ENCODE measurements around the gene LRP1-AS. TPM values are rescaled to one million over a fixed set of nuclear protein-coding genes. Genes with fewer than 3 reads are reported as not detected.

LRP1-AS gene
- total RNA-seq, 2 experiments from 2014 or later: not detected

DNA sequence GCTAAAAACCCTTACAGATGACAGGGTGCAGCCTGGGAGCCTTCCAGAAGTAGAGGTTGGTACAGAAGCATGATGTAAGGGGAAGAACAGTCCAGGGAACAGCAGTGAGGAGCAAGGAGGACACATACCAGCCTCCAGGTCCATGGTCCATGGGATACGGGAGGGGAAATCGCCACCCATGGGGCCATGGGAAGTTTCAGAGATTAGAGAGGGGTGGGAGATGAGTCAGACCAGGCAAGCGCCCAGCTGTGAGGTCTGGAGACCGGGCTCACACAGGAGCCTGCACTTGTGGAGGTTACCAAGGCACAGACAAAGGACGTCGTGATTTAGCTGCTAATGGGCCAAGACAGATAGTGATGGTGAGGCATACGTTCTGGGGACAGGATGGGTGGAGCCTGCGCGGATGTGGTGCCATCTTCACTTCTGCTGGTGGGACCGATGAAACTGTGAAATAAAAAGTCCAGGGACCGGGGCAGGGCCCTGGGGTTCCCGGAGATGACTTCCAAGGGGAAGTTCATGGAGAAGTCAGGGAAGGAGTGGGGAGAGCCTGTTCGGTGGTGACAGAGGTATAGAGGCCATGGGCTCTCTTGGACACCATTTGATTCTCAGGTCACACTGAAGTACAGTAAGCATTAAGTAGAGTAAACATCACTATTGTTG is 17.7 kb upstream of the LRP1-AS start:
- no peak for ATAC-seq
- Mint-ChIP-seq H3K9me3 (ENCODE audit: low read depth) (no peaks in the 10 kb centered on the region), H3K4me3 (no peak overlapping the region), H3K36me3 (no peaks in the 10 kb centered on the region), H3K4me1 (no peaks in the 10 kb centered on the region), H3K27me3 (no peaks in the 10 kb centered on the region), H3K27ac (no peak overlapping the region)
- no peak for DNase-seq
- CTCF ChIA-PET: no interaction called here

DNA sequence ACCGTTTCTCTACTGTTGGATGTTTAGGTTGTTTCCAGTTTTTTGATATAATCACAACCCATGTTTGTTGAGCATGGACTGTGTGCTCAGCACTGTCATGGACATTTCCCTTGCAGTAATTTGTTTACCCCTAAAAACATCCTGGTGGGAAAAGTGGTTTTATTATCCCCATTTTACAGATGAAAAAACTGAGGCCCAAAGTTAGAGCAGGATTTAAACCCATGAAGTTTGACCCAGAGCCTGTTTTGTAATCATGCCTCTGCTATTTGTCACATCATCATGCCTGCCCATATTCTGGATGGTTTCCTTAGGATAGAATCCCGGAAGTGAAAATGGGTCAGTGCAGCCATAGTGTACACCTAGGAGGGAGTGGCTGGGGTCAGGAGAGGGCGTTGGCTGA is 17.0 kb upstream of the LRP1-AS start:
- CTCF ChIA-PET: no interaction called here
- Mint-ChIP-seq H3K9me3 (ENCODE audit: low read depth) (no peaks in the 10 kb centered on the region), H3K27ac (no peak overlapping the region), H3K4me1 (no peaks in the 10 kb centered on the region), H3K27me3 (no peaks in the 10 kb centered on the region), H3K4me3 (no peak overlapping the region), H3K36me3 (no peaks in the 10 kb centered on the region)
- ATAC-seq (no peak), DNase-seq (no peak)

DNA sequence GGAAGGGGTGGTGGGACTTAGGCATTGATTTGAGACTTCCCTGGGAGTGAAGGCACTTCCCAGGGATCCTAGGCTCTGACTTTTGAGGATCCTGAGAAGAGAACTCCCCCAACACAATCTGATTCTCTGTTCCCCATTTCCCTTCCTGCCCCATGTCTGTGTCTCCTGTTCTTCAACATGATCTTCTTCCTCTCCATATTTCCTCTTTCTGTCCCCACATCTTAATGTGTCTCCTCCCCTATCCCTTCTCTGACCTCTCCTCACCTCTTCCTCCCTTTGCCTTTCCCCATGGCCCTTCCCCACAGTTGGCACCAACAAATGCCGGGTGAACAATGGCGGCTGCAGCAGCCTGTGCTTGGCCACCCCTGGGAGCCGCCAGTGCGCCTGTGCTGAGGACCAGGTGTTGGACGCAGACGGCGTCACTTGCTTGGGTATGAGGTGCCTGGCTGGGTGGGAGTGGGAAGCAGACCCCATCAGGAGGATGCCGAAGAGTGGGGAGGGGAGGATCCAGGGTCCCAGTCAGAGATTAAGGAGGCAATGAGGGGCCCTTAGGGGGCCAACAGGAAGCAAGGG is 15.2 kb upstream of the LRP1-AS start:
- no peak for ATAC-seq
- Mint-ChIP-seq H3K27ac (no peak overlapping the region), H3K4me3 (no peak overlapping the region), H3K36me3 (no peaks in the 10 kb centered on the region), H3K27me3 (no peaks in the 10 kb centered on the region), H3K4me1 (peaks cover 5% of the 10 kb centered on the region), H3K9me3 (ENCODE audit: low read depth) (no peaks in the 10 kb centered on the region)
- CTCF ChIA-PET: no interaction called here
- no peak for DNase-seq

DNA sequence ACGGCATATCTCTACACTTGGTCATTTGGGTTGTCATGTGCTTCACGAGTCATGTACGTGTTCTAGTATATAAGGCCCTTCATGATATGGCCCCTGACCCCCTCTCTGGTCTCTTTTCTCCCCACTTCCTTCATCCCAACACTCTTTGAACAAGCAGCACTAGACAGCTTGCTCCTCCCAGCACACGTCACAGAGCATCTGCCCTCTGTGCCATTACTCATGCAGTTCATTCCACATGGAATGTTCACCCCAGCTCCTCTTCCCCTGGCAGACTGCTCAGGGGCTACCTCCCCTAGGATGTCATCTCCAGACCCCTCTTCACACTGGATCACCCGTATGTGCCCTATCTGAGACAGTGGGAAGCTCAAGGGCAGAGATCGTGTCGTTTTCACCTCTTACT is 14.1 kb upstream of the LRP1-AS start:
- DNase-seq: no peak
- Mint-ChIP-seq H3K27ac (no peak overlapping the region), H3K4me1 (peaks cover 7% of the 10 kb centered on the region), H3K27me3 (peaks cover 3% of the 10 kb centered on the region), H3K4me3 (no peak overlapping the region), H3K9me3 (ENCODE audit: low read depth) (no peaks in the 10 kb centered on the region), H3K36me3 (no peaks in the 10 kb centered on the region)
- ATAC-seq: no peak
- CTCF ChIA-PET: no interaction called here

DNA sequence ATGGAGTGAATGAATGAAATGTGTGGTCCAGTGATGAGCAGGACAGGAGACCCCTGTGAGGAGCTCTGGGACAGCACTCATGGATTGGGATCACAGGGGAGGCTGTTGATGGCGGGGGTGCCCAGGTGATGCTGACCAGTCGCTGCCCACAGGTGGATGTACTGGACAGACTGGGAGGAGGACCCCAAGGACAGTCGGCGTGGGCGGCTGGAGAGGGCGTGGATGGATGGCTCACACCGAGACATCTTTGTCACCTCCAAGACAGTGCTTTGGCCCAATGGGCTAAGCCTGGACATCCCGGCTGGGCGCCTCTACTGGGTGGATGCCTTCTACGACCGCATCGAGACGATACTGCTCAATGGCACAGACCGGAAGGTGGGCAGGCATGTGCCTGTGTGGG is 13.3 kb upstream of the LRP1-AS start:
- DNase-seq (no peak), ATAC-seq (no peak)
- Mint-ChIP-seq H3K27me3 (peaks cover 3% of the 10 kb centered on the region), H3K36me3 (no peaks in the 10 kb centered on the region), H3K27ac (no peak overlapping the region), H3K9me3 (ENCODE audit: low read depth) (no peaks in the 10 kb centered on the region), H3K4me1 (peaks cover 7% of the 10 kb centered on the region), H3K4me3 (no peak overlapping the region)
- CTCF ChIA-PET: interaction anchor here (1.3 kb wide), 1 partner anchor 21 kb away, joined by 3 read pairs; no protein-coding TSS in a partner anchor

DNA sequence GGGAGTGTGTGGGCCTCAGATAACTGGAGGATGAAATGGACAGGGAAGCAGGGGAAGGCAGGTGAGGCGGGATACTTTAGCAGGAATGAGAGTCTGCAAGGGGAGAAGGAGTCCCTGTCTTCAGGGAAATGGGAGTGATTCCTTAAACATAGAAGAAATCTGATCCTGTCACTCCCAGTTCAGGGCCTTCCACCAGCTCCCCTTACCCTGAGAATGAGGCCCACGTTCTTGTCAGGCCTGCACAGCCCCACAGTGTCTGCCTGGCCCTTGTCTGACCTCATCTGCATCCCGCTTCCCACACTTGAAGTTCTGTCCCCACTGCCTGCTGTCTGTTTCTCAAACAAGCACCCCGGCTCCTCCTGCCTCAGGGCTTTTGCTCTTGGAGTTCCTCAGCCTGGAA is 12.6 kb upstream of the LRP1-AS start:
- CTCF ChIA-PET: interaction anchor here (1.3 to 1.9 kb wide), 2 partner anchors 22 to 23 kb away, joined by 3 to 5 read pairs; no protein-coding TSS in a partner anchor
- Mint-ChIP-seq H3K4me3 (no peak overlapping the region), H3K27ac (no peak overlapping the region), H3K36me3 (no peaks in the 10 kb centered on the region), H3K4me1 (peaks cover 7% of the 10 kb centered on the region), H3K27me3 (peaks cover 3% of the 10 kb centered on the region), H3K9me3 (ENCODE audit: low read depth) (no peaks in the 10 kb centered on the region)
- DNase-seq (no peak), ATAC-seq (no peak)

DNA sequence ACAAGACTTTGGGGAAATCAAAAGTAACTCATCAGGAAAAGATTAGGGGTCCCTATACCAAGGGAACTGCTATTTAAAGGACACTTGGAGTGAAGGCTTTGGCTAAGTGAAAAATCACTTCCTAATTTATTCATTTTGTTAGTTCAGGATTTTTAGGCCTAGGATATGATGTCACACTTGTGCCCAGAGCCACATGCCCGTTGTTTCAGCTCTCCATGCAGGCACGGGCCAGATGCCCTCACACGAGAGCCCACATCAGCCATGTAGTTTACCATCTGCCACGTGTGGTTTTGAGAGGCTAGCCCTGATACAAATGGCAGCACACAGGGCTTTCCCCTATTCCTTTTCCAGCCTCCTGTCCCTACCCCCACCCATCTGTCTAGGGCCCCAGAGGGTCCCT is 11.9 kb upstream of the LRP1-AS start:
- DNase-seq (no peak), ATAC-seq (no peak)
- H3K27ac Mint-ChIP-seq: no peak overlapping the region
- H3K4me1 Mint-ChIP-seq: peaks cover 7% of the 10 kb centered on the region
- CTCF ChIA-PET: interaction anchor here (0.5 to 2.4 kb wide), 5 partner anchors 17 to 424 kb away, joined by 3 to 6 read pairs (median 5); partner anchors contain the start of gene LRP1
- peaks cover 3% of the 10 kb centered on the region for H3K27me3 Mint-ChIP-seq
- no peak overlapping the region for H3K4me3 Mint-ChIP-seq
- H3K9me3 Mint-ChIP-seq (ENCODE audit: low read depth): no peaks in the 10 kb centered on the region
- H3K36me3 Mint-ChIP-seq: no peaks in the 10 kb centered on the region

DNA sequence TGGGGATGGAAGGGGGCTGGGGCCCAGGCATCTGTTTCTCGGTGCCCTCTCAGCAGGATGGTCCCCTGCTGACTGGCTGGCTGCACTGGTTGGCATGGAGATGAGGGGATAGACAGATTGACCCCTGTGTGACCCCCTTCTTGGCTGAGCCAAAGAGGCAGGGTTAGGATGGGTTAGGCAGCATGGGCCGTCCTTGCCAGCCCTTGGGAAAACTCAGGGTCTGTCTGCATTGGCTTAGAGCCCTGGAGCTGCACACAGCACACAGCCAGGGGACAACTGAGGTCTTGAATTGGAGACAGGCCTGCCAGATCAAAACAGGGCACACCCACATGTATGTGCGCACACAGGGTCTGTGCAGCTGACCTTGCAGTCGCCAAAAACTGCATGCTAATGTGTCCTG is 11.2 kb upstream of the LRP1-AS start:
- peaks cover 7% of the 10 kb centered on the region for H3K4me1 Mint-ChIP-seq
- ATAC-seq (no peak), DNase-seq (no peak)
- H3K36me3 Mint-ChIP-seq: no peaks in the 10 kb centered on the region
- CTCF ChIA-PET: interaction anchor here (1.3 to 2.4 kb wide), 4 partner anchors 17 to 35 kb away, joined by 3 to 6 read pairs (median 6); partner anchors contain the start of gene LRP1
- no peaks in the 10 kb centered on the region for H3K9me3 Mint-ChIP-seq (ENCODE audit: low read depth)
- H3K27ac Mint-ChIP-seq: no peak overlapping the region
- no peak overlapping the region for H3K4me3 Mint-ChIP-seq
- peaks cover 3% of the 10 kb centered on the region for H3K27me3 Mint-ChIP-seq

DNA sequence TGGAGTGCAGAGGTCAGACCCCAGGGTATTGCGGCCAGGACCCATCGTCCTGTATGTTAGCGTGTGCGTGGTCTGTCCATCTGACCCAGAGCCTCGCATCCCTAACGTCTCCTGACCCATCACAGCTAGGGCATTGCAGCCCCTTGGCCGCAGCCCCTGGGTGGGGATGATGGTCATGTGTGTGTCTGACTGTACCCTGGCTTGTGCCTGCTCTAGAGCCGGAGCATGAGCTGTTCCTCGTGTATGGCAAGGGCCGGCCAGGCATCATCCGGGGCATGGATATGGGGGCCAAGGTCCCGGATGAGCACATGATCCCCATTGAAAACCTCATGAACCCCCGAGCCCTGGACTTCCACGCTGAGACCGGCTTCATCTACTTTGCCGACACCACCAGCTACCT is 10.8 kb upstream of the LRP1-AS start:
- Mint-ChIP-seq H3K27me3 (peaks cover 3% of the 10 kb centered on the region), H3K36me3 (no peaks in the 10 kb centered on the region), H3K27ac (no peak overlapping the region), H3K4me3 (no peak overlapping the region), H3K9me3 (ENCODE audit: low read depth) (no peaks in the 10 kb centered on the region), H3K4me1 (peaks cover 7% of the 10 kb centered on the region)
- ATAC-seq (no peak), DNase-seq (no peak)
- CTCF ChIA-PET: interaction anchor here (0.9 to 2.4 kb wide), 7 partner anchors 14 to 56 kb away, joined by 3 to 7 read pairs (median 4); partner anchors contain the start of gene LRP1

DNA sequence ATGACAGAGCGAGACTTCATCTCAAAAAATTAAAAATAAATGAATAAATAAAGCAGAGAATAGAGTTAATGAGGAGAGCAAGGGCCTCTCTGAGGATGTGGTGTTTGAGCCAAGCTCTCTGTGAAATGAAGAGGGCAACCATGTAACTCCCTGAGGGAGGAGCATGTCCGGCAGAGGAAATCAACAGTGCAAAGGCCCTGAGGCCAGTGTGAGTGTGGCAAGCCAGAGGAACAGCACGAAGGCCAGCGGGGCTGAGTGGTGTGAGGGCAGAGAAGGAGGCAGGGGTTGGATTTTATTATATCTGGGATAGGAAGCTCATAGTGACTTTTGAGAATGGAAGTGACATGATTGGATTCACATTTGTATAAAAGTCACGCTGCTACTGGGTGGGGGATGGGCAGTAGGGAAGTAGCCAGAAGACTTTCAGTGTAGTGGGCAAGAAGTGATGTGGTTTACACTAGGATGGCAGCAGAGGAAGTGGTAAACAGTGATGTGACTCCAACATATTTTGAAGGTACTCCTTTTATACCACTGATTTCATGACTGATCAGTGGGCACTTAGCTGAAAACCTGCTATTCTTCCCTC is 10.3 kb upstream of the LRP1-AS start:
- H3K4me3 Mint-ChIP-seq: no peak overlapping the region

DNA sequence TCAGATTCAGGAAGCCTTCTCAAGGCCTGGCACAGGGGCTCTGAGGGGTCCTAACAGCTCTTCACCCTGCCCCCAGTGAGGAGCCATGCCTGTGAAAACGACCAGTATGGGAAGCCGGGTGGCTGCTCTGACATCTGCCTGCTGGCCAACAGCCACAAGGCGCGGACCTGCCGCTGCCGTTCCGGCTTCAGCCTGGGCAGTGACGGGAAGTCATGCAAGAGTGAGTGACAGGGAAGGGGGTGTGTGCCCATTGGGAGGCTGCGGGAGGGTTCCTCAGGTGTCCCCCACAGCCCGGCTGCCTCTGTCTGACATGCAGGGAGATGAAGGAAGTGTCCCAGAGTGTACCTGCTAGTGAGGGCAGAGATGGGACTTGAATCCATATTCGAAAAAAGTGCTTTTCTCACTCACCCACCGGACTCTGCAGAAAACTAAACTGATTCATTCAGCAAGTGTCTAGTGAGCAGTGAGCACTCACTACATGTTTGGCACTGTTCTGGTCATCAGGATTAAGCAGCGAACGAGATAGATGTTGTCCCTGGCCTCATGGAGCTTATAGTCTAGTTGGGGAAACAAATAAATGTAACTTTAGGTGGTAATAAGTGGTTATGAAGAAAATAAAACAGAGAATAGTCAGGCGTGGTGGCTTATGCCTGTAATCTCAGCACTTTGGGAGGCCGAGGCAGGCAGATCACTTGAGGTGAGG is 9.4 kb upstream of the LRP1-AS start:
- DNase-seq (no peak), ATAC-seq (no peak)
- peaks cover 7% of the 10 kb centered on the region for H3K4me1 Mint-ChIP-seq
- no peaks in the 10 kb centered on the region for H3K9me3 Mint-ChIP-seq (ENCODE audit: low read depth)
- no peaks in the 10 kb centered on the region for H3K36me3 Mint-ChIP-seq
- H3K4me3 Mint-ChIP-seq: no peak overlapping the region
- no peak overlapping the region for H3K27ac Mint-ChIP-seq
- CTCF ChIA-PET: interaction anchor here (1.1 to 2.4 kb wide), 4 partner anchors 16 to 57 kb away, joined by 3 to 7 read pairs (median 5); partner anchors contain the start of gene LRP1
- H3K27me3 Mint-ChIP-seq: peaks cover 3% of the 10 kb centered on the region

More for the DNA sequence above, 10.3 kb upstream of the LRP1-AS start:
- Mint-ChIP-seq H3K9me3 (ENCODE audit: low read depth) (no peaks in the 10 kb centered on the region), H3K4me1 (peaks cover 7% of the 10 kb centered on the region), H3K27ac (no peak overlapping the region), H3K27me3 (peaks cover 3% of the 10 kb centered on the region), H3K36me3 (no peaks in the 10 kb centered on the region)
- no peak for ATAC-seq
- no peak for DNase-seq
- CTCF ChIA-PET: interaction anchor here (0.9 to 2.4 kb wide), 5 partner anchors 15 to 57 kb away, joined by 3 to 7 read pairs (median 4); partner anchors contain the start of gene LRP1

DNA sequence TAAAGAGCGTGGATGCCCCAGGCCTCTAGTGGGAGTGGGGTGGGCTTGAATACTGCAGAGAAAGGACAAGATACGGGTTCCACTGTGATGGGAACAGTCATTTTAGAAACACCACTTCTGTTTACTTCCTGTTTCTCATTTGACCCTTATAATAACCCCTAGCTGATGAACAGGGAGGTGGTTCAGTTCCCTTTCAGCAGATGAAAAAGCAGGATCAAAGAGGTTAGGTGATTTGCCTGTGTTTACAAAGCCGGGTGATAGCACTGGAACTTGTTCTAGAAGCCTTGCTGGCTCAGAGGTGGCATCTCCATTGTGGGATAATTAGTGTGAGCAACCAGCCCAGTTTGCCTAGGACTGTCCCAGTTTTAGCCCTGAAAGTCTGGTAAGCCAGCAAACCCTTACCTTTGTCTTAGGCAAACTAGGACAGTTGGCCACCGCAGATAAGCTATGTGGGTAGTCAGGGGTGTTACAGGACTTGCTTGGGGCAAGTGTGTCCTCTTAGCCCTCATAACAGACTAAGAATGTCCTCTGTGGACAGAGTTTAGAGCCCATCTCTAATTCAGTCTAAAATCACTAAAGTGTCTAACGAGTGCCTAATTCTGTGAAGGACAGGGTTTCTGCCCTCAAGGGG is 7.5 kb upstream of the LRP1-AS start:
- CTCF ChIA-PET: no interaction called here
- DNase-seq: no peak
- no peak overlapping the region for H3K4me3 Mint-ChIP-seq
- no peaks in the 10 kb centered on the region for H3K9me3 Mint-ChIP-seq (ENCODE audit: low read depth)
- H3K27ac Mint-ChIP-seq: no peak overlapping the region
- H3K4me1 Mint-ChIP-seq: peaks cover 7% of the 10 kb centered on the region
- H3K36me3 Mint-ChIP-seq: no peaks in the 10 kb centered on the region
- H3K27me3 Mint-ChIP-seq: peaks cover 3% of the 10 kb centered on the region
- no peak for ATAC-seq

DNA sequence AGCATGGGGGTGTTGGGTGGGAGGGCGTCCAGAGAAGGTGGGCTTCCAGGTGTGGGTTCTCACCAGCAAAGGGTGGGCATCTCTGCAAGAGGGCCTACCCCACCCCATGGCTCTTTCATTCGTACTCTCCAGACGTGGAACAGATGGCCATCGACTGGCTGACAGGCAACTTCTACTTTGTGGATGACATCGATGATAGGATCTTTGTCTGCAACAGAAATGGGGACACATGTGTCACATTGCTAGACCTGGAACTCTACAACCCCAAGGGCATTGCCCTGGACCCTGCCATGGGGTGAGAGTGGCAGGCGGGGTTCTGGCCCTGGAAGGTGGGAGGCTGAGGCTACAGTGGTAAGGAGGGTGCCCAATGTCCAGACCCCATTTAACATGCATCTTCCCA is 6.7 kb upstream of the LRP1-AS start:
- H3K27me3 Mint-ChIP-seq: peaks cover 3% of the 10 kb centered on the region
- DNase-seq: no peak
- H3K36me3 Mint-ChIP-seq: no peaks in the 10 kb centered on the region
- H3K4me1 Mint-ChIP-seq: peaks cover 7% of the 10 kb centered on the region
- no peaks in the 10 kb centered on the region for H3K9me3 Mint-ChIP-seq (ENCODE audit: low read depth)
- no peak overlapping the region for H3K27ac Mint-ChIP-seq
- CTCF ChIA-PET: interaction anchor here (1.3 kb wide), 1 partner anchor 29 kb away, joined by 3 read pairs; no protein-coding TSS in a partner anchor
- no peak overlapping the region for H3K4me3 Mint-ChIP-seq
- ATAC-seq: no peak

Measured in activated CD8-positive, alpha-beta memory T cell treated with anti-CD3 and anti-CD28 coated beads, Interleukin-2, amount 10 ng/mL, durations not matched to agents 7 days and 5 days (primary cell).